Endothelial cell of umbilical vein (primary cell): Measurements from ENCODE around the gene ASTN1.

Experiments used
- CTCF ChIP-seq, 2 donors: IDR thresholded peaks; 1 replicate in 1 of 2; 2 replicates in 1 of 2; pipeline ENCODE4 v1.5.1; 2011; ENCODE audit warnings: low read length in 2 of 2, mild to moderate bottlenecking in 2 of 2, moderate library complexity in 2 of 2, control low read depth in 1 of 2, inconsistent platforms in 1 of 2, low read depth in 1 of 2; ENCODE audit not compliant: insufficient read depth in 1 of 2; ENCODE audit errors: extremely low read depth in 1 of 2
- FOS ChIP-seq: IDR thresholded peaks from 2 replicates; pipeline ENCODE4 v1.6.1; 2011; ENCODE audit warnings: mild to moderate bottlenecking, low read length, moderate library complexity, borderline replicate concordance; ENCODE audit not compliant: insufficient read depth
- JUN ChIP-seq: IDR thresholded peaks from 2 replicates; pipeline ENCODE4 v1.6.1; 2011; ENCODE audit warnings: borderline replicate concordance, low read depth; ENCODE audit not compliant: insufficient read length, insufficient read depth
- MYC ChIP-seq: IDR thresholded peaks from one replicate; pipeline ENCODE4 v1.6.1; 2011; ENCODE audit warnings: mild to moderate bottlenecking, low read depth, low read length
- POLR2A ChIP-seq: IDR thresholded peaks from 2 replicates; pipeline ENCODE4 v1.6.1; 2012; ENCODE audit warnings: low read depth, mild to moderate bottlenecking, control low read depth, low read length
- POLR2AphosphoS5 ChIP-seq: IDR thresholded peaks from 2 replicates; pipeline ENCODE4 v1.6.1; 2012; ENCODE audit warnings: low read depth, mild to moderate bottlenecking, control low read depth, low read length, moderate library complexity; ENCODE audit not compliant: insufficient read depth

- TF ChIP-seq CTCF (IDR thresholded peaks at IDR 0.05; ENCODE audit: extremely low read depth in 1 of 2, insufficient read depth in 1 of 2, low read depth in 1 of 2, low read length in 2 of 2): no peak
- TF ChIP-seq JUN: no peak
- no peak for TF ChIP-seq POLR2A
- TF ChIP-seq MYC: no peak
- TF ChIP-seq POLR2AphosphoS5: no peak
- TF ChIP-seq FOS: no peak
These were observed 33.7 kb upstream of the ASTN1 start for GRCh38 chr1:177198243-177198642.
